AG09309 (cell line): ENCODE results near the gene FNBP1.

Source experiments
- DNase-seq: peaks from one replicate; pipeline ENCODE4 v3.0.0-alpha.2; 2010; ENCODE audit warnings: low read depth
- H3K4me3 ChIP-seq: 2 replicates; pipeline ENCODE4 v1.5.1; 2011; ENCODE audit warnings: mild to moderate bottlenecking, low read depth, low read length, moderate library complexity; ENCODE audit not compliant: control insufficient read depth
- TF ChIP-seq, protein P1 (sequence below): IDR thresholded peaks from 2 replicates; pipeline ENCODE4 v1.5.1; 2011; ENCODE audit warnings: mild to moderate bottlenecking, low read depth, low read length, inconsistent platforms; ENCODE audit not compliant: insufficient read depth, control insufficient read depth; ENCODE audit errors: missing control alignments

The FNBP1 gene

DNA sequence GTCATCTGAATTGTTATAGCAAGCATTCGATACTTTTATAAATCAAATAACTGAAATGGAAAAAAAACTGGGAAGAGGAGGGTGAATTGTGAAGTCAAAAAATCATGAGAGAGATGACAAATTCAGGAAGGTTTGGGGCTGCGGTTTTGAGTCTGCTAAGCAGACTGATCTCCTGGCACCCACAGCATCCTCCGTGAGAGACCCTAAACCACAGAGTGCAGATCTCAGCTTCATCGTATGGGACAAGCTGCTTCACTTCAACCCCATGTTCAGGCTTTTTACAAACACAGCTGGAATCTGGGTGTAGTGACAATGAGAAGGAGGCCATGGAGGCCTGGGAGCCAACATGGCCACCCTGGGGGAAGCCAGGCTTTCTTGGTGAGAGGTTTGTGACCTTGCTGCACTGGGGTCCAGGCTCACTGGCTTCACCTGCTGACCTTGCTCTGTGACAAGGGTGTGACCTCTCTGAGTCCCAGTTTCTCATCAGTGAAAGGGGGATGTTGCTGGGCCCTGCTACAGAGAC is 188.3 kb downstream of the FNBP1 start:
- no peak overlapping the region for H3K4me3 ChIP-seq
- TF ChIP-seq, protein P1, sequence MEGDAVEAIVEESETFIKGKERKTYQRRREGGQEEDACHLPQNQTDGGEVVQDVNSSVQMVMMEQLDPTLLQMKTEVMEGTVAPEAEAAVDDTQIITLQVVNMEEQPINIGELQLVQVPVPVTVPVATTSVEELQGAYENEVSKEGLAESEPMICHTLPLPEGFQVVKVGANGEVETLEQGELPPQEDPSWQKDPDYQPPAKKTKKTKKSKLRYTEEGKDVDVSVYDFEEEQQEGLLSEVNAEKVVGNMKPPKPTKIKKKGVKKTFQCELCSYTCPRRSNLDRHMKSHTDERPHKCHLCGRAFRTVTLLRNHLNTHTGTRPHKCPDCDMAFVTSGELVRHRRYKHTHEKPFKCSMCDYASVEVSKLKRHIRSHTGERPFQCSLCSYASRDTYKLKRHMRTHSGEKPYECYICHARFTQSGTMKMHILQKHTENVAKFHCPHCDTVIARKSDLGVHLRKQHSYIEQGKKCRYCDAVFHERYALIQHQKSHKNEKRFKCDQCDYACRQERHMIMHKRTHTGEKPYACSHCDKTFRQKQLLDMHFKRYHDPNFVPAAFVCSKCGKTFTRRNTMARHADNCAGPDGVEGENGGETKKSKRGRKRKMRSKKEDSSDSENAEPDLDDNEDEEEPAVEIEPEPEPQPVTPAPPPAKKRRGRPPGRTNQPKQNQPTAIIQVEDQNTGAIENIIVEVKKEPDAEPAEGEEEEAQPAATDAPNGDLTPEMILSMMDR: no peak
- DNase-seq: no peak

DNA sequence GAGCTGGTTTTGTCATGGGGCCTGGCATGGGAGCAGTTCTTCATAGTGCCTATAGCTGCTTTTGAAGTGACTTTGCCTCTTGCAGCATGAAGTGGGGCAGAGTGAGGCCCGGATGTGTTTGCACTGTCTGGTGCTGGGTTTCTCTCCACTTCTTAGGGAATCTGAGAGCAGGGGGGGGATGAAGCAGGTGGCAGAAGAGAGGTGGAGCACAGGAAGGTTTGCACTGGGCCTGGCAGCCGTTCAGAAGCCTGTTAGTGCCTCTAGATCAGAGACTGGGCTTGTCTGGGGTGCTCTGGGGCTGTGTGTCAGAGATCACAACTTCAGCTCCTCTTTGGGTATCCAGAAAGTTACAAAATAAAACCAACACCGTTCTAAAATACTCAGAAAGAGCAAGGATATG is 189.4 kb downstream of the FNBP1 start:
- DNase-seq: no peak
- H3K4me3 ChIP-seq: no peak overlapping the region
- TF ChIP-seq, protein P1: no peak

DNA sequence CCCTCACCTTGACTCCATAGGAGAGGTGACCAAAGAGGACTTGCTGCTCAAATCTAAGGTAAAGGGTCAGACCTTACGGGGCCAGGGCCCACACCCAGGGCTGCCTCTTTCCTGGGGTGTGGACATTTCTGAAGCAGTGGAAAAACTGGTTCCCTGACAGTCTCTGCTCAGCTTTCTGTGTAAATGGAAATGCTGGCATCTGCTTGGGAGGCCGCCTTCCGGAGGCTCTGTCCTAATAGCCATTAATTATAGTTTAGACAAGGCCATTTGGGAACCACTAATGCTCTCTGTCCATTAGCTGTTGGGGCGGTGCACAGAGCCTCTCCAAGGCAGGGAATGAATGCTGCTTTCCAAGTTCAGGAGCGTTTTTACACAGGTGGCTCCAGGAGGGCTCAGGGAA is 190.4 kb downstream of the FNBP1 start:
- no peak overlapping the region for H3K4me3 ChIP-seq
- TF ChIP-seq, protein P1: no peak
- no peak for DNase-seq

DNA sequence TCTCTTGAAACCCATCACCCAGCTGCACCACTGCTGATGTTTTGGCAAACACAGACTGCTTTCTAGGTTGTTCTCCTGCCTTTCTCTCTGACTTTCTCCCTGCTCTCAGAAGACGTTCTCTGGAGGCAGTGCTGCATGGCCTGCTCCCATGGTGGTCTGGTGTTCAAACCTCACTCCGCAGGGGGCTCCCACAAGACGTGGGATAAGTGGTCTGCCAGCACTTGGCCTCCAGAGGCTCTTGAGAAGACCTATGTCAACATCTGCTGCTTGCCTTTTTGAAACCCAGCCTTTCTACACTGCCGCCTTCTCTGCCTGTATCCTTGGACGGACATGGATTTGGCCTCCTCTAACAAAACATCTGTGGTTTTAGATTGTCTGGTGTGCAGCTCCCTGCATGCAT is 191.2 kb downstream of the FNBP1 start:
- DNase-seq: no peak
- TF ChIP-seq, protein P1: no peak
- no peak overlapping the region for H3K4me3 ChIP-seq

DNA sequence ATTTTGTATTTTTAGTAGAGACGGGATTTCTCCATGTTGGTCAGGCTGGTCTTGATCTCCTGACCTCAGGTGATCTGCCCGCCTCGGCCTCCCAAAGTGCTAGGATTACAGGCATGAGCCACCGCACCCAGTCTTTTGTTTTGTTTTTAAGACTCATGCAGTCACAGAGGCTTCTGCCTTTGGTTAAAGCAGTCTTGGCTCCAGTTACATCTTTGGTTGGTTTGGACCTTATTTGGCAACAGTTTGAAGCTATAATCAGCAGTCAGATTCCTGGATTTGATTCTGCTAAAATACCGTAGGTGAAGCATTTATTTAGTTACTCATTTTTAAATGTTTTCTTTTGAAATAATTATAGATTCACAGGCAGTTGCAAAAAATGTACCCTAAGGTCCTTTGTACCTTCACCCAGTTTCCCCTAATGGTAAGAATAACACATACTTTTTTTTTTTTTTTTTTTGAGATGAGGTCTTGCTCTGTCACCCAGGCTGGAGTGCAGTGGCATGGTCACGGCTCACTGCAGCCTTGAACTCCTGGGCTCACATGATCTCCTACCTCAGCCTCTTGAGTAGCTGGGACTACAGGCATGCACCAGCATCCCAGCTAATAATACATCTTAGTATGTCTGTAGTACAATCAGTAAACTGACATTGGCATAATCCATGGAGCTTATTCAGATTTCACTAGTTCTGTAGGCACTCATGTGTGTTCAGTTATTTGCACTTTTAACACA is 192.0 kb downstream of the FNBP1 start:
- DNase-seq: no peak
- TF ChIP-seq, protein P1: no peak
- no peak overlapping the region for H3K4me3 ChIP-seq

DNA sequence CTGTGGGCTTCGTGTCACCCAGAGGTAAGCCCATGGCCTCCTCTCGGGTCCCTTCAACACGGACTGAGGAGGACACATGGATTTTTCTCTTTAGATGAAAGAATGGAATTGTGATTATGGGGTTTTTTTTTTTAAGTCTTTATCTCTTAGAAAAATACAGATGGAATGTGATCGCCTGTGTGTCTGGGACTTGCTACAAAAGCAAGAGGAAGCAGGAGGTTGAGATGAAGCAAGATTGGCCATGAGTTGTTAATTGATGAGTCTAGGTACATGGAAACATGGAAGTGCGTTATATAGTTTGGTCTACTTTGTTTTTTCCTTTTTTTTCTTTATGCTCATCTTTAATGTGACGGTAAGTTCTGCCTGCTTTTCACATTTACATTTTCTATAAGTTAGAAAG is 193.1 kb downstream of the FNBP1 start:
- DNase-seq: no peak
- TF ChIP-seq, protein P1: no peak

More for the DNA sequence above, 193.1 kb downstream of the FNBP1 start:
- H3K4me3 ChIP-seq: no peak overlapping the region
